Stimulated activated CD4-positive, alpha-beta T cell treated with anti-CD3 and anti-CD28 coated beads, Interleukin-1b, Interleukin-23, amount 100 ng/mL, for 4 hours (primary cell): ENCODE data around the gene FGD2.

ENCODE experiments used
- DNase-seq, 2 donors: peaks; one replicate each; pipeline ENCODE4 v3.0.0-alpha.2; 2020; ENCODE audit warnings: low read depth in 2 of 2

Gene FGD2

GRCh38 chr6:37018198-37019064 is 13.0 kb downstream of the FGD2 start:
- peak; percentile 79 to 80 for DNase-seq

GRCh38 chr6:37019065-37019450 is 13.6 kb downstream of the FGD2 start:
- no peak for DNase-seq

- no peak for DNase-seq
These were observed 14.9 kb downstream of the FGD2 start for GRCh38 chr6:37020381-37020780.

GRCh38 chr6:37020812-37021211 is 15.4 kb downstream of the FGD2 start:
- DNase-seq: no peak

GRCh38 chr6:37021356-37022129 is 16.1 kb downstream of the FGD2 start:
- peak; percentile 43 to 61 for DNase-seq

GRCh38 chr6:37022135-37022863 is 16.8 kb downstream of the FGD2 start:
- no peak for DNase-seq

- DNase-seq: peak in 1 of 2 donors; percentile 40
These were observed 19.3 kb downstream of the FGD2 start for GRCh38 chr6:37024656-37025337.

- DNase-seq: no peak
These were observed 20.4 kb downstream of the FGD2 start for GRCh38 chr6:37025621-37026466.

GRCh38 chr6:37027036-37027720 is 21.7 kb downstream of the FGD2 start:
- DNase-seq: no peak

- no peak for DNase-seq
These were observed 22.5 kb downstream of the FGD2 start for GRCh38 chr6:37027811-37028469.

- no peak for DNase-seq
These were observed 24.0 kb downstream of the FGD2 start for GRCh38 chr6:37029249-37029971.

GRCh38 chr6:37030599-37030998 is 25.1 kb downstream of the FGD2 start:
- DNase-seq: no peak

- no peak for DNase-seq
These were observed 26.8 kb downstream of the FGD2 start for GRCh38 chr6:37032239-37032638.

- peak in 1 of 2 donors; percentile 17 for DNase-seq
These were observed 27.8 kb downstream of the FGD2 start for GRCh38 chr6:37033255-37033654.

- DNase-seq: no peak
These were observed 28.7 kb downstream of the FGD2 start for GRCh38 chr6:37033819-37034795.

GRCh38 chr6:37036146-37036545 is 30.7 kb downstream of the FGD2 start:
- DNase-seq: no peak

GRCh38 chr6:37038292-37039198 is 33.1 kb downstream of the FGD2 start:
- DNase-seq: no peak
